HL-60 (cell line): ENCODE measurements around the gene AMPD2.

ENCODE experiments used
- CTCF ChIP-seq: IDR thresholded peaks from one replicate; pipeline ENCODE4 v1.5.1; 2011; ENCODE audit warnings: low read length, control low read depth, inconsistent platforms; ENCODE audit not compliant: insufficient read depth
- GABPA ChIP-seq: IDR thresholded peaks from 2 replicates; pipeline ENCODE4 v1.6.1; 2012; ENCODE audit warnings: low read depth
- POLR2AphosphoS5 ChIP-seq: IDR thresholded peaks from 2 replicates; pipeline ENCODE4 v1.6.1; 2012; ENCODE audit warnings: low read depth
- REST ChIP-seq: IDR thresholded peaks from 2 replicates; pipeline ENCODE4 v1.6.1; 2012; ENCODE audit warnings: low read depth; ENCODE audit not compliant: insufficient replicate concordance
- SPI1 ChIP-seq: IDR thresholded peaks from 2 replicates; pipeline ENCODE4 v1.6.1; 2012; ENCODE audit warnings: low read depth, mild to moderate bottlenecking, borderline replicate concordance

DNA sequence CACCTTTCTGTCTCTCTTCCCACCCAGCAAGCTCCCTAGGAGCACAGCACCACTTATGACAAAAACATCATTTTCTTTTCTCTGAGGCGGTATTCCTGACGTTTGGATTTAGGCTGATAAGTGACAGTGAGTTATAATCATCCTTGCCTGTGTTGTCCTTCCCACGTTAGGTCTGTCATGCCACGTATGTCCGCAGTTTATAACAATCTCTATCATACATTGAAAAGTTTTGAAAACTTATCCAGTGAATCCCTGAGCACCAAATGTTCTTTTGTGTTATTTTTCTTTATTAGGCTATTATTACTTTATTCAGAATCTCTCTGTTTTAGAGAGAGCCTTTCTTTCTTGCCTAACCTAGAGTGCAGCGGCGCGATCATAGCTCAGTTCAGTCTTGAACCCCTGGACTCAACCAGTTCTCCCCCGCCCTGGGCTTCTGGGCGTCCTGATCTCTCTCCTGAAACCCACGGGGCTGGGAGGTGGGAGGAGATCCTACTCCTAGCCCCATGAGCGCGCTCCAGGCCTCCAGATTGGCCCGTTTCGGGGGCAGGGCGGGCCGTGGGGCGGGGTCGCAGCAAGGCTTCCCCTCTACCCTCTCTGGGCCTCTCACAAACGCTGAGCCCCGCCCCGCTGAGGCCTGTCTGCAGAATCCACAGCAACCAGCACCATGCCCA is 48.0 kb downstream of the AMPD2 start, which contains the start of gene GSTM2:
- no peak for TF ChIP-seq POLR2AphosphoS5
- no peak for TF ChIP-seq CTCF
- TF ChIP-seq GABPA: no peak
- no peak for TF ChIP-seq REST
- no peak for TF ChIP-seq SPI1
